GM21390 (cell line): ENCODE results near the gene ST3GAL4.
"Not testable (repeated sequence)": the region's sequence is repeated elsewhere in the genome, so short reads cannot be mapped to it uniquely, and the experiment has no call there.

Source experiments
- ATAC-seq: cut with Tn5 transposase; IDR thresholded peaks from one replicate; pipeline ENCODE4 v1.9.1; 2021; ENCODE audit not compliant: unreplicated experiment

ST3GAL4 gene

DNA sequence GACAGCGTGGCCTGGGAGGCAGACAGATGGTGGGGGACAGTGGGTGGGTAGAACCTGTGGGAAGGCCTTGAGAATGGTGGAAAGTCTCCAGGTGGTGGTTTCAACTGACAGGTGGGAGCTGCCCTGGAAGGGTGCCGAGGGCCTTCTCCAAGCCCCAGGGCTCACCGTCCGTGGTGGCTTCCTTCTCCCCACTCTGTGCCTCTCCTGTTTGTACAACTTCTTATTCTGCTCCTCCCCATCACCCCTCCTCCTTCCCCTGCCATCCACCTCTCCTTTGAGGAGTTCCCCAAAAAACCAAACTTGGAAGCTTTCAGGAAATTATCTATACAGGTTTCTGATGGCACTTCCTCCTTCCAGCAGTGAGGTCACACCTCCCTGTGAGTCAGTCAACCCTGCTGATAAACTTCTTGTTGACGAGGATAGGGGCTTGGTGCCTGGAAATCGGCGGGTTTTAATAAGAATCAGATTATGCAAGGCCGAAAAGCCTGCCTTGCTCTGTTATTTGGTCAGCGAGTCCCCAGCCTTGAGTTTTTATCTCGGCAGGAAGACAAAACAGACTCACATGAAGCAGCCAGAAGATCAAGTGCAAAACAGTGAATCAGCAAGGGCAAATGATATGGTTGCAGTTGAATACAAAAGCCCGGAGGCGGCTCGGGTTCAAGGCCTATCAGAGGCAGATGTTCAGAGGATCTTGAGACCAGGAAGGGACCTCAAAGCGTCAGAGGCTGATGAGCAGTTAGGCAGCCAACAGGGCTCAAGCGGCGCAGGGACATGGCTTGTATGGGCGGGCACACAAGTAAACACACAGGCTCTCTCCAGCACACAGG is 9.5 kb upstream of the ST3GAL4 start:
- no peak for ATAC-seq

DNA sequence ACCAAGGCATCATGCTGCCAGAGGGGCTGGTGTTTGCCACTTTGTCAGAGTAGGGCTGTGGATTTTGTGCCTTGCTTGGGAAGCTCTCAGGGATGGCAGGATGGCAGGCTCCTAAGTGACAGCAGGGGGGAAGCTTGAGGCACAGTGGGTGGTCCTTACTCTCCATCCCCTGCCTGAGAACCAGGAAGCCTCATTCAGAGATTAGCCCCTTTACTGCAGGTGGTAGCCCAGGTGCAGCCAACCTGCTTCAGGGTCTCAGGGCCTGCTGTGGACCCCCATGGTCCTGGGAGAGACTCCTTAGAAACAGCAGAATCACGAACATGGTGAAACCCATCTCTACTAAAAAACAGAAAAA is 8.9 kb upstream of the ST3GAL4 start:
- ATAC-seq: no peak

DNA sequence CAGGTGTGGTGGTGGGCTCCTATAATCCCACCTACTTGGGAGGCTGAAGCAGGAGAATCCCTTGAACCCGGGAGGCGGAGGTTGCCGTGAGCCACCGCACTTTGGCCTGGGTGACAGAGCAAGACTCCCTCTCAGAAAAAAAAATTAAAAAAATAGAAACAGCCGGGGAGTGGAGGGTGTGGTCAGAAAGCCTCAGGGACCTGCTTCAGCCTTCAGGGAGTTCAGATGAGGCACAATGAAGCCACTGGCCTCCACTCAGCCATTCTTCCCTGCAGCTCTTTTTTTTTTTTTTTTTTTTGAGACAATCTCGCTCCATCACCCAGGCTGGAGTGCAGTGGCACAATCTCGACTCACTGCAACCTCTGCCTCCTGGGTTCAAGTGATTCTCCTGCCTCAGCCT is 8.5 kb upstream of the ST3GAL4 start:
- not testable (repeated sequence) for ATAC-seq

DNA sequence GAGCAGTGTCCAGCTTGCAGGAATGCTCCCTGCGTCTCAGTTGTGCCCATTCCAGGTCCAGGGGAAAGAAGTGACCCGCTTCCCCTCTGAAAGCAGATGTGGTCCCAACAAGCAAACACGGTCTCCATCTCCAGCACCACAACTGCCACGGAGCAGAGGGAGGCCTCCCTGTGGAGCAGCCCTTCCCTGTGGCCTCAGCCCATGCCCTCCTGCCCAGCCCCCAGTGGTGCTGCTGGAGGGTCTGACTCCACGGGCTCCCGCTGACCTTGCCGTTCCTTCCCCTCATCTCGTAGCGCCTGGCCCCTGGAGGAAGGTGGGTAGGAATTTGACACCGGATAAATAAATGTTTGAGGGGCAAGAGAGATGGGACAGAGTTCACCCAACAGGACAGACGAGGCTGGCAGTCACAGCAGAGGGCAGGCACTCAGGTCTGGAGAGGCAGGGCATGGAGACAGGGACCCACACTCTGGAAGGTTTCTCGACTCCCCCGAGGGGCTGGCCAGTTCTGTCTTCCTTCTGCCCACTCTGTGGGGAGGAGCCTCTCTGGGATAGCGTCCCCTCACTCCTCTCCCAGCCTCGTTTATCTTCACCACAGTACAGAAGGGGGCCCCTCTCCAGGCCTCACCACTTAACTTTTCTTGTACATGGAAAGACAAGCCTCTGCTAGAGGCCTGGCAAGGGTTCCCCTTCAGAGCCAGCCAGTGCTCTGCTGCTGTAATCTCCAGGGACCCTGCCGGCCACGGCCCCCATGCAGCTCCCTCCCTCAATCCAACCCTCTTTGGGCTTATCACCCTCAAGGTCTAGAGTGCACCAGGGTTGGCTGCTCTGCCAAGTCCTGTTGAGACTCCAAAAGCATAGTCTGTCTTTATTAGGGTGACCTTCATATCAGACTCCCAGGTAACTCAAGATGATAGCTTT is 7.5 kb upstream of the ST3GAL4 start:
- ATAC-seq: no peak

DNA sequence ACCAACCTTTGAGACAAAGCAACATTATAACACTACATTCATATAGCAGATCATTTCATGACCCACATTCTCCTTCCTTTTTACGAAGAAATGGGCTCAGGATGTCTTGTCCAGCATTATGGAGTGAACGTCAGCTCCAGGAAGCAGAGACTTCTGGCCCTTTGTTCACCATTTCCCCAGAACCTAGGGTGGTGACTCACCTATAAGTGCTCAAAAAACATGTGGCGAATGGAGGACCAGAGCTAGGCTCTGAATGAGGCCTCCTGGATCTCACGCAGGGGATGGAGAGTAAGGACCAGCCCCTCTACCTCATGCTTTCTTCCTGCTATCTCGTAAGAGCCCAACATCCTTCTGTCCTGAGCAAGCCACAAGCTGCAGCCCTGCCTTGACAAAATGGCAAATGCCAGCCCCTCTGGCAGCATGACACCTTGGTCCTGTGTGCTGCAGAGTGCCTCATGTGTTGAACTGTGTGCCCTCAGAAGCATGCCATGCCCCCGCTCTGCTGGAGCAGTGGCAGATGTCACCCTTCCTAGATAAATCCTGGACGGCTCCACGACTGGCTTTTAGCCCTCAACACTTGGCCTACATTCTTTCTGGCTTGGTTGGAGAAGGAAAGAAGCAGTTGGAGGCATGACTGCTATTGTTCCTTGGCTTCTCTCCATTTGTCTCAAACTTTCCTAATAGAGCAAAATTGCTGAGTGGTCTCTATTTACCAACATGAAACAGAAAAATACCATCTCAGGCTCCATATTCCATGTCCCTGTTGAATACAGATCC is 6.5 kb upstream of the ST3GAL4 start:
- ATAC-seq: no peak

DNA sequence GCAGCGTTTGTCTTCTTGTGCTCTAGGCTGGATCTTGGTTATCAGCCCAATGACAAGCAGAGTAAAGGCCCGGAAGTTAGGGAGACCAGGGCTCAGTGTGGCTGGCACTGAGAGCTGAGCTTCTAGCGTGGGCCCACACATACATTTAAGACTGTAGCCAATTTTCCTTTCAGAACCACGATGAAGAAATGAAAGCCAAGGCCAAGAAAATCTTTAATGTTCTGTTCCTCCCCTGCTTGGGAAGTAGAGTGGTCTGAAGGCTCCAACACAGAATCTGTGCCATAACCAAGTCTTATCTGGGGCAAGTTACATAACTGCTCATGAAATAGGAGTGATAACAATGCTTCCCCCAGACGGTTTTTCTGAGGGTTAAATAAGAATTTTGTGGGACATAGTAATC is 4.7 kb upstream of the ST3GAL4 start:
- no peak for ATAC-seq

DNA sequence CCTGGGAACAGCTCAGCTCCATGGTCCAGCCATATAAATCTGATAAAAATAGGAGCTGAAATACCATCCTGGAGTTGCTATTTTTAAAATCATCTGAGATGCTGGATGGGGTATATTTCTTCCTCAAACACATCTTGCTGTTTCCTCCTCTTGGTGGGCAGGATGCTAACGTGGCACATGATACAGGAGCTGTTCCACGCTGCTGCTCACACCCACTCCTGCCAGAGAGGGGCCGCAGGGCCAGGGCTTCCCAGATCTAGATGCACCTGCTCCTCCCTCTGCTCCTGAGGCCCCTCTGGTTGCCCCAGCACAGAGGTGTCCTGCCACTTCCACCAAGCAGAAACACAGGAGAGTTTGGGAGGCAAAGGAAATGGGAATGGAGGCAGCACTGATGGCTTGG is 3.3 kb upstream of the ST3GAL4 start:
- no peak for ATAC-seq

DNA sequence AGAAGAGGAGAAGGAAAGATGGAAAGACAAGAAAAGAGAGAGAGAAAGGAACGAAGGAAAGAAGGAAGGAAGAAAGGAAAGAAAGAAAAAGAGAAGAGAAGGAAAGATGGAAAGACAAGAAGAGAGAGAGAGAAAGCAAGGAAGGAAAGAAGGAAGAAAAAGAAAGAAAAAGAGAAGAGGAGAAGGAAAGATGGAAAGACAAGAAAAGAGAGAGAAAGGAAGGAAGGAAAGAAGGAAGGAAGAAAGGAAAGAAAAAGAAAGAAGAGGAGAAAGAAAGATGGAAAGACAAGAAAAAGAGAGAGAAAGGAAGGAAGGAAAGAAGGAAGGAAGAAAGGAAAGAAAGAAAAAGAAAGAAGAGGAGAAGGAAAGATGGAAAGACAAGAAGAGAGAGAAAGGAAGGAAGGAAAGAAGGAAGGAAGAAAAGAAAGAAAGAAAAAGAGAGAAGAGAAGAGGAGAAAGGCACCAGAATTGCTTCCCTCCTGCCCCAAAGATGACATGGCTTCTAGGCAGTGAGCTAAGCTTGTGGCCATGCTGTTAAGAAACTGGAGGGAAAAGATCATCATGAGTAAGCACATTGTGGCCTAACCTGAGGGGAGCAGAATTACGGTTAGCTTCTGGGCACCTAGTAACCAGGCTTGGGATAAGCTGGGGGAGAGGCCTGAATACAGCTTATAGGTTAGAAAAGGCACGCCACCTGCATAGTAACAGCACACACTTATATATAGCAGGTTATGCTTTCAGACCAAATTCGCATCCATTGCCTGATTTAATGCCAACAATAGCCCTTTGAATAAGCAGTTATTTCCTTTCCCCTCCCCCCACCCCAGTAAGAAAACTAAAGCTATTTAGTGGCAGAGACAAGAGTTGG is 2.3 kb upstream of the ST3GAL4 start:
- ATAC-seq: no peak

DNA sequence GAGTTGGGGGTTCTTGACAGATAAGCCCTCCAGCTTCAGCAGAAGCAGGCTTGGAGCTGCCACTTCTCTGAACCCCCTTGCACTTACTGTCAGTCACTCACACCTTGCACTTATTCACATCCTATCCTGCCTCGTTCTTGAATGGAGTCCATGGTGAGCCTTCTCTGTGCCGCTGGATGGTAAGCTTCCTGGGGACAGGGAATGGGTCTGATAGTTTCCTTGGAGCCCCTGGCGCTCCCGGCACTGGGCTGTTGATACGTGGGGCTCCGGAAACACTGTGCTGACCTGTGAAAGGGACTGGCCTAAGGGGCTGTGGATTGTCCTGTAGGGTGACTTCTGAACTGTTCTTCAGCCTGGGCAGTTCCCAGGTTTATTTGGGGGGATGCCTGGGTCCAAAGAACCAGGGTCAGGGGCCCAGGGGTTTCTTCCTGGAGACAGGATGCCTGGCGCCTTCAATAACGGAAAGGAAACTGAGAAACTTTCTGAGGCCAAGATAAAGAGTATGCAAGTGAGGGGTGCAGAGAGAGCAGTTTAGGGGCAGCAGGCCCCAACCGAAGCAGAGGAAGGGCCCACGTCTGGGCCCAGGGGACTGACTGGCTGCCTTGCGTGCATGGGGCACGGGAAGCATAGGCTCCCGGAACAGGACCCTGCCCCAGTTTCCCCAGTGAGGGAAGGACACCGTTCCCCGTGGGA is 709 bp upstream of the ST3GAL4 start:
- peak; percentile 45 for ATAC-seq

DNA sequence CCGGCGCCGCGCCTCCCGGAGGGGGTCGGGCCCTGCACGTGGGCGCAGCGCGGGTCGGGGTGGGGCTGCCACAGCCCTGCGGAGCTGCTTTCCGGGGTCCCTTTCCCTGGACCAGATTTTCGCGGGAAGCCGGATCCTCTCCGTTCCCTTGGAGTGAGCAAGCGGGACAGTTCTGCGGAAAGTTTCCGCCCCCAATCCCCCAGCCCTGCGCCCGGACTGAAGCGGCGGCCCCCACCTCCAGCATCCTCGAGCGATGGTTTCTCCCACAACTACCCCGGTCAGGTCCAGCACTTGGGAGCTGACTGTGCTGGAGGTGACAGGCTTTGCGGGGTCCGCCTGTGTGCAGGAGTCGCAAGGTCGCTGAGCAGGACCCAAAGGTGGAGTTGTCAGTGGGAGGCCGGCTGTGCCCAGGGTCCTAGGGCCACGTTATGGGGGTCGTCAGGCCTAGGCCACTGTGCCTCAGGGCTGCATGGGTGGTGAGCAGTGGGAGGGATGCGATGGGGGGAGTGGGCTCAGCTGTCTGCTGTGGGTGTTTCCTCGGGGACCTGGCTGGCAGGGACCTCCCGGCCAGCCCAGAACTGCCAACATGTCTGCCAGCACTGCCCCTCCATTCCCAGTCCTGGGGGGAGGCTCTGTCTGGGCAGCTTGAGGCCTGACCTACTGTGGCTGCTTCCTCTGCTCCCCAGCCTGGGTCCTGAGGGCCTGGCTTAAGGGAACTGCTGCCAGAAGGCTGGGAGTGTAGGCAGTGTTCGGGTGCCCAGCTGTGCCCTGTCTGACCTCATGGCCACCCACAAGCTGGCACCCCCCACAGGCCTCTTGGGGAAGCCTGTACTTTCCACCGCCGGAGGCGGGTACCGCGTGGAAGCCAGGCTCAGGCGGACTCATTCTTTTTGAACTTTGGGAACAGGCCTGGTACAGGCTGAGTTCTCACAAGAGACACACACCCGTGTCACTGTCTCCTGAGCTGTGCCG is 726 bp downstream of the ST3GAL4 start:
- ATAC-seq: peak; percentile 9

DNA sequence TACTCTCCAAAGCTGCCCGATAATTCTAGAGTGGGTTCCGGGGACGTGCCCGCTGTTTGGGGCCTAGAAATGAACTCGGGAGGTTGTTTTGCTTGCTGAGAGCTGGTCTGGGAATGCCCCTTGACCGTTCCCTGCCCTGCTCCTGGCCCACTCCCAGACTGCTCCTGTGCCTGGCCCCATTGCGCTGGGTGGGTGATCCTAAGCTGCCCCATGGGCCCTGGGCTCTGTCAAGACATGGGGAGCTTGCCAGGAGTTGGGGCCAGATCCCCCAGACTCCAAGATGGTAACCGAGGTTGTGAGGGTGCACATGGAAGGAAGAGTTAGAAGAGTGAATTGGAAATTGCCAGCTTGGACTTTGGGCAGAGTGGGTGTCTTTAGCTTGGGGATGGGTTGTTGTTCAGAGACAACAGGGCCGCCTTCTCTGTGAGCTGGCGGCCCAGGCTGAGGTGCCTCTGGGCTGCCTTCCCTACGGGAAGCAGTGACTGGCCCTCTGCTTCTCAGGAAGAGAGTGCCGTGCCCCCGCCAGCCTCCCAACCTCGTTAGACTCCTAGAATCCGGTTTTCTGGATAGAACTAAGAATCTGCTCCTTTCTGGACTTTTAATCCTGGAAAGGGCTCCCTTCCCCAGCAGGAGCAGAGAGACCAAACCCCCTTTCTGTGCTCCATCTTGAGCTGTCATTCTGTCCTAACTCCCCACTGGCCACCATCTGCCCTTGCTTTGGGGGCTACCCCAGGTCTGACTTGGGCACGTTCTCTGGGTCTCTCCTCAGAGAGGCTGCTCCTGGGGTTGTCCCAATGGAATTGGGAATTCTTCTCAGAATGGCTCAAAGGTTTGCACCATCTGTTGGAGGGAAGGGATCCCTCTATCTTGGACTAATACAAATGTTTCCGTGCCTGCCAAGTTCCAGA is 1.8 kb downstream of the ST3GAL4 start:
- ATAC-seq: no peak

DNA sequence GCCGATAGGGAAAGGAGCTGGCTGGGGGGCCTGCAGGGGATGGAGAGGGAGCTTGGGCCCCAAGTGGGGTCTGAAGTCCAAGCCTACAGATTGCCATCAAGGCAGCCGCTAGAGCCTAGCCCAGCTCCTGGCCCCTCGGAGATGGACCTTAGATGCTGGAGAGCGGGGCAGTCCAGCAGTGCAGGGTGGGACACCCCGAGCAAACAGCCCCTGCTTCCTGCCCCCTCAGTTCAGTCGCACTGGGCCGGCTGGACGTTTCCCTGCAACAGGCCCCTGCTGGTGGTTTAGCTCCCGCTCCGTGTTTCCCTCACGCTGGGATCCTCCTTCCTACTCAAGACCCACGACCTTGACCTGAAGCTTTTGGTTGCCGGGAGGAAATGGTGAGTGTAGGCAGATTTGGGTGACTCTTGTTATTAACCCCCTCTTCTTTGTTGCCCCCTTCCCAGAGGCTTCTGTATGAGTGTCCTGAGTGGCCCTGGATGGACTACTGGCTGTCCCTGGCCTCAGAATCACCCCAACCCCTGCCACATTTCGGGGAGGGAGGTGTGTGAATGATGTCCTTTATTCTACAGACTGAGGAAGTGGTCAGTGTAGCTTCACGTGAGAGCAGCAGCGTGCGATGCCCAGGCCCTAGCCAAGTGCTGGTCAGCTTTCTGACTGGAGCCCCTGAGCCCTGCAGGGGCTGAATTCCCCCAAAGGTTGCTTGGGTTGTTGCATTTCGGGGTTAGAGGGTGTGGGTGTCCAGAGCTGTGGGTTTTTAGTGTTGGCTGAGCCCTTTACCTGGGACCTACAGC is 2.7 kb downstream of the ST3GAL4 start:
- ATAC-seq: no peak

DNA sequence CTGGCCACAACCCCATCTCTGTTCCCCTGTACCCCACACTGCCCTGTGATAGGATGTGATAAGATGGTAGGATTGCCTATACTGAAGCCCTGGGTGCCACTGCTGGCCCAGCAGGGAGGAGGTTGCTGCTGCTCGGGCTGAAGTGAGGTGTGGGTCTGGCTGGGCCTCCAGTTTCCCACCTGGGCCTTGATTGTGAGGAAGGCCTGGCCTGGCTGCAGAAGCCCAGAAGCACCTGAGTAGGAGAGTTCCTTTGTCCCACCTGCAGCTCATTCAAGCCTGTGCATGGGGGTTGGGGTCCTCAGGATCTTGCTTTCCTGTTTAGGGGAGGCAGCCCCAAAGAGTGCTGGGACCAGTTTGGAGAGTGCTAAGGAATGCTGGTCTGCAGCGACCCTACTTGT is 3.3 kb downstream of the ST3GAL4 start:
- no peak for ATAC-seq

DNA sequence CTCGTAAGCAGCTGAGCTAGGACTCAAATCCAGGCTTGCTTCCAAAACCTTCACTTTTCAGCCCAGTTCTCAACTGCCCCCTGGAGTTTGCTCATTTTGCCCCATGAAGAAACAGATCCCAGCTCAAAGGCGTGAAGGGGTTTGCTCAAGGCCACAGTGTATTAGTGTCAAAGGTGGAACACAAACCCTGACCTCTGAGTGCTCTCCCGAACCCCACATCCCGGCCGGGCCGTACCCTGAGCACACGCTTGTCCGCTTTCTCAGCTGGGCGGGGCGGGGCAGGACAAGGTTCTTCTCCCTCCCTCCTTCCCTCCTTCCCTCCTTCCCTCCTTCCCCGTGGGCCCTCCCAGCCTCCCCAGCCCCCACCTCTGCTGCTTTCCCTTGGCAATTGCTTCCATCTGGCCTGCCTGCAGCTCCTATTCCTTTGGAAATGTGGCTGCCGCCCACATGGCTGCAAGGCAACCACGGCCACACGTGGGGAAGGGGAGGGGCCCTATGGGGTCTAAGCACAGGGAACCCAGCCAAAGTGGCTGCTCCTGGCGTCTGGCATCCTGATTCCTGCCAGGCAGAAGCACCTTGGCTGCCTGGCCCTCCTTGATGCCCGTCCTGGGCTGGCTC is 4.1 kb downstream of the ST3GAL4 start:
- ATAC-seq: no peak

DNA sequence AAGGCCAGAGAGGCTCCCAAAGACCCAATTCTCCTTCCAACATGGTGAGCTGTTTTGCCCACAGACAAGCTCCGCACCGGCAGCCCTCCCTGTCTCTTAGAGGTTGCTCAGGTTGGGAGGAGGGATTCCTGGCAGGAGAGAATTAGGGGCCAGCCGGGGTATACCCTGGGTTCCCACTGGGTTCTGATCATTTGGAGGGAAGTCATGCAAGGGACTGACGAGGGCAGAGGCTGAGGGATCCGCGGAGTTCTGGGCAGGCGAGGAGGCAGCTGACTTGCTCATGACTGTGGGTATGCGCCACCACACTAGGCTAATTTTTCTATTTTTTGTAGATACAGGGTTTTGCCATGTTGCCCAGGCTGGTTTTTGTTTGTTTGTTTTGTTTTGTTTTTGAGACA is 4.6 kb downstream of the ST3GAL4 start:
- no peak for ATAC-seq

DNA sequence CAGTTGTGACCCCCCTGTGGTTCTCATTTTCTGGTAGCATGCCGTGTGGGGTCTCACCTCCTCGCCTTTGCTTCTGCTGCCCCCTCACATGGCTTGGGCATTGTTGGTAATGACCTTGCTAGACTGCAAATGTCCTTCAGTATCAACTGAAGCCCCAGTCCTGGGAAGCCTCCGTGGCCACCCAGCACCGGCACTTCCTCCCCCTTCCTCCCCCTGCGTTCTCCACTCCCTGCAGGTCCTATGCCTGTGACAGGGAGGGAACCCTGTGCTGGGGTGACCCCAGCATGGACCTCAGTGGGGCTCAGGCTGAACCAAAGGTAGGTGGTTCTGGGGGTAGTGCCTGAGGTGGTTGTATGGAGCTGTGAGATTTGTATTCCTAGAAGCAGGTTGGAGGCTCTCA is 5.9 kb downstream of the ST3GAL4 start:
- no peak for ATAC-seq
